RWPE1 (cell line): Measurements from ENCODE around the gene RAB40A.
"Not testable (repeated sequence)": the region's sequence is repeated elsewhere in the genome, so short reads cannot be mapped to it uniquely, and the experiment has no call there.

Source experiments
- CTCF ChIA-PET: fragments of 350-600 bp; sonication (Branson Sonifier 250); formaldehyde crosslinking; extraction: SDS; loops from one replicate; lab custom pipeline; 2021; lab: Yijun Ruan, JAX
- POLR2A ChIA-PET: fragments of 400-600 bp; formaldehyde crosslinking; extraction: SDS; loops from one replicate; lab custom pipeline; 2020; ENCODE audit warnings: antibody characterized with exemption; ENCODE audit not compliant: low non-redundant PET; lab: Yijun Ruan, JAX
- DNase-seq: peaks from one replicate; pipeline ENCODE4 v3.0.0; 2012; ENCODE audit warnings: low spot score
- H3K27ac ChIP-seq: fragments of 450-650 bp; 2 replicates; pipeline ENCODE4 v1.5.1; 2017
- TF ChIP-seq, protein P1 (sequence below): fragments of 450-650 bp; conservative IDR thresholded peaks from 2 replicates; pipeline ENCODE4 v1.5.1; 2017; ENCODE audit warnings: low read depth, mild to moderate bottlenecking

Gene RAB40A

DNA sequence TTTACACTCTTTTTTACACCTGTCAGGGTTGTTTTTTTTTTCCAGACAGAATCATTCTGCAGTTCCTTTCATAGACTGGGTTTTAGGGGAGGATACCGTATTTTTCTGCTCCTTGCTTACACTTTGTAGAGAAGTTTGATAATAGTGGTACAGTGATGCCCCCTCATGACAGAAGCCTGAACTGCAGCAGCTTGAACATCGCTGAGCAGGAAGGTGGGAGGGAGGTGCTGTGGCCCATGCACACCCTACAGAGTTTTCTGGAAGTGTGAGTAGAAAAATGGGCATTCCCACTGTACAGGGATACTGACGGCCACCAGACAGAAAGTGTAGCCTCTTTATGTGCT is 54.5 kb downstream of the RAB40A start:
- POLR2A ChIA-PET = no interaction called here
- peak; percentile 42 for DNase-seq

DNA sequence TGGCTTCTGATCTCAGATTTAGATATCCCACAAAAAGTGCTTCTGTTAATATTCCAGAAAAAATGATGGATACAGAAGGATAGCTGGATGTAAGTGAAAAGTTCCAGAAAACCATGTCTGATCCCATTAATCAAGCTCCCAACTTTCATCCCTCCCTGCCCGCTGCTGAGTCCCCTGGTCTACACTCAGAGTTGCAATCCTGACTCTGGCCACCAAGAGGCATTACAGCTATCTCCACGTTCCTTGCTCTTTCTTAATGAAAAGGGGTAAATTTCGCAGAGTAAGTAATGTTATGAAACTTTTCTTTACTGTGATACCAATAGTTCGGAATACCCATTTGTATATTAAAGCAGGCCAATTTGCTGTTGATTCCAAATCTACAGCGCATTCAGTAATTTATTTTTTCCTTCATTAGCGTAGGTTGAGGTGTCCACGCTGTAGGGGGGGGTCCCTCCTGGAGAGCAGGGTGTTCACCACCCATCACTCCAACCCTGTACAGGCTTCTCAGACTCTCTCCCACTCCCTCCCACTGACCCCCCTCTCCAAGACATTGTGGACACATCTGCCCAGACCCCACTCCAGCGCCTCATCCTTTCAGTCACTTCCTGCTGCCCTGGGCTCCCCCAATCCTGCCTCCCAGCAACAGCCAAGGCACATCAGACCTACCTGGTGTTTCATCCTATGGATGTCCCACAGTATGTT is 55.1 kb downstream of the RAB40A start:
- H3K27ac ChIP-seq = no peak overlapping the region
- ChIA-PET POLR2A (no interaction called here), CTCF (interaction anchor here (1.1 to 2.1 kb wide), 3 partner anchors 22 to 126 kb away, joined by 3 to 15 read pairs (median 3); no protein-coding TSS in a partner anchor)
- TF ChIP-seq, protein P1, sequence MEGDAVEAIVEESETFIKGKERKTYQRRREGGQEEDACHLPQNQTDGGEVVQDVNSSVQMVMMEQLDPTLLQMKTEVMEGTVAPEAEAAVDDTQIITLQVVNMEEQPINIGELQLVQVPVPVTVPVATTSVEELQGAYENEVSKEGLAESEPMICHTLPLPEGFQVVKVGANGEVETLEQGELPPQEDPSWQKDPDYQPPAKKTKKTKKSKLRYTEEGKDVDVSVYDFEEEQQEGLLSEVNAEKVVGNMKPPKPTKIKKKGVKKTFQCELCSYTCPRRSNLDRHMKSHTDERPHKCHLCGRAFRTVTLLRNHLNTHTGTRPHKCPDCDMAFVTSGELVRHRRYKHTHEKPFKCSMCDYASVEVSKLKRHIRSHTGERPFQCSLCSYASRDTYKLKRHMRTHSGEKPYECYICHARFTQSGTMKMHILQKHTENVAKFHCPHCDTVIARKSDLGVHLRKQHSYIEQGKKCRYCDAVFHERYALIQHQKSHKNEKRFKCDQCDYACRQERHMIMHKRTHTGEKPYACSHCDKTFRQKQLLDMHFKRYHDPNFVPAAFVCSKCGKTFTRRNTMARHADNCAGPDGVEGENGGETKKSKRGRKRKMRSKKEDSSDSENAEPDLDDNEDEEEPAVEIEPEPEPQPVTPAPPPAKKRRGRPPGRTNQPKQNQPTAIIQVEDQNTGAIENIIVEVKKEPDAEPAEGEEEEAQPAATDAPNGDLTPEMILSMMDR = no peak
- DNase-seq = no peak

More for the DNA sequence above, 54.5 kb downstream of the RAB40A start:
- TF ChIP-seq, protein P1 = peak; percentile 75
- H3K27ac ChIP-seq = no peak overlapping the region
- CTCF ChIA-PET = interaction anchor here (0.6 to 2.1 kb wide), 4 partner anchors 8 to 127 kb away, joined by 3 to 15 read pairs (median 4); no protein-coding TSS in a partner anchor

DNA sequence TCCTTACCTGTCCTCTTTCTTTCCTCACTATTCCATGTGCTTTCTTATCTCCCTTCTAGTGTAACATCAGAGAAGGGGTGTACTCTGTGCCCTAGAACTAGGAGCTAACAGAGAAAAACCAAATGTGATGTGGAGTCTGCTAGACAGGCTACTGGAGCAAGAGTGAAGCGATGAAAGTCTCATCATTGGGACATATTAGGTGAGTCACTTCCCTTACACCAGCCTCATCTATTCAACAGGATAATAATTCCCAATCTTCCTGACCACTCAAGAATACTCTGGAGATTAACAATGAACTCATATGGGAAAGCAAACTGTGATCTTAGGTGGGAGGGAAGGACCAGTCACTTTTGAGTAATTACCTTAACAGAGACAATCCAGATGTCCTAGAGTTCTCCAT is 58.1 kb downstream of the RAB40A start:
- TF ChIP-seq, protein P1 = no peak
- POLR2A ChIA-PET = no interaction called here
- CTCF ChIA-PET = no interaction called here
- no peak overlapping the region for H3K27ac ChIP-seq
- DNase-seq = no peak

DNA sequence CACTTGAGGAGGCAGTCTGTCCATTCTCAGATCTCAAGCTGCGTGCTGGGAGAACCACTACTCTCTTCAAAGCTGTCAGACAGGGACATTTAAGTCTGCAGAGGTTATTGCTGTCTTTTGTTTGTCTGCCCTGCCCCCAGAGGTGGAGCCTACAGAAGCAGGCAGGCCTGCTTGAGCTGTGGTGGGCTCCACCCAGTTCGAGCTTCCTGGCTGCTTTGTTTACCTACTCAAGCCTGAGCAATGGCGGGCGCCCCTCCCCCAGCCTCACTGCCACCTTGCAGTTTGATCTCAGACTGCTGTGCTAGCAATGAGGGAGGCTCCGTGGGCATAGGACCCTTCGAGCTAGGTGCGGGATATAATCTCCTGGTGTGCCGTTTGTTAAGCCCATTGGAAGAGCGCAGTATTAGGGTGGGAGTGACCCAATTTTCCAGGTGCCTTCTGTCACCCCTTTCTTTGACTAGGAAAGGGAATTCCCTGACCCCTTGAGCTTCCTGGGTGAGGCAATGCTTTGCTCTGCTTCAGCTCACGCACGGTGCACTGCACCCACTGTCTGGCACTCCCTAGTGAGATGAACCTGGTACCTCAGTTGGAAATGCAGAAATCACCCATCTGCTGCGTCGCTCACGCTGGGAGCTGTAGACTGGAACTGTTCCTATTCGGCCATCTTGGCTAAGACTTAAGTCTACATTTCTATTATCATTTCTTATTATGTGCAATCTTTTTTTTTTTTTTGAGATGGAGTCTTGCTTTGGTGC is 59.1 kb downstream of the RAB40A start:
- H3K27ac ChIP-seq, DNase-seq, POLR2A ChIA-PET: not testable (repeated sequence)
- CTCF ChIA-PET = interaction anchor here (0.6 kb wide), 1 partner anchor 314 kb away, joined by 4 read pairs; no protein-coding TSS in a partner anchor

DNA sequence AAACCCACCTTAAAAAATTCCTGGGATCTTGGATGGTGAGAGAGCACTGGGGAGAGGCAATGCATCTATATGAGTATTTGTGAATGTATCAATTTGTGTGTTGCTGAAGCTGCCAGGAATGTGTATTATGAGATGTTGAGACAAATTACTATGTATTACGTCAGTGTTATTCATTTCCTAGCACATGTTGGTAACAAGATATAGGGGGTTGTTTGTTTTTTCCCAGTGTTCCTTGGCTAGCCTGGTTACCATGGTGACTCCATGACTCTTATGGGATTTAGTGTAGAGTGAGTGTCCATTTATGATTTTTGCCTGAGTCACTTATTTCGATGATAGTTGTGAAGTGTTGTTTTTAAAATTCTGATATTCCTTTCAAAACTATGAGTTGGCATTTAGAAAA is 65.6 kb downstream of the RAB40A start:
- ChIA-PET POLR2A (no interaction called here), CTCF (no interaction called here)
- DNase-seq = peak; percentile 83
- TF ChIP-seq, protein P1 = no peak
- H3K27ac ChIP-seq = no peak overlapping the region
